ENCODE data around the gene TBC1D4.
A peak's percentile ranks its signal among the peaks of the same experiment; 100 is the strongest.

The TBC1D4 gene

DNA sequence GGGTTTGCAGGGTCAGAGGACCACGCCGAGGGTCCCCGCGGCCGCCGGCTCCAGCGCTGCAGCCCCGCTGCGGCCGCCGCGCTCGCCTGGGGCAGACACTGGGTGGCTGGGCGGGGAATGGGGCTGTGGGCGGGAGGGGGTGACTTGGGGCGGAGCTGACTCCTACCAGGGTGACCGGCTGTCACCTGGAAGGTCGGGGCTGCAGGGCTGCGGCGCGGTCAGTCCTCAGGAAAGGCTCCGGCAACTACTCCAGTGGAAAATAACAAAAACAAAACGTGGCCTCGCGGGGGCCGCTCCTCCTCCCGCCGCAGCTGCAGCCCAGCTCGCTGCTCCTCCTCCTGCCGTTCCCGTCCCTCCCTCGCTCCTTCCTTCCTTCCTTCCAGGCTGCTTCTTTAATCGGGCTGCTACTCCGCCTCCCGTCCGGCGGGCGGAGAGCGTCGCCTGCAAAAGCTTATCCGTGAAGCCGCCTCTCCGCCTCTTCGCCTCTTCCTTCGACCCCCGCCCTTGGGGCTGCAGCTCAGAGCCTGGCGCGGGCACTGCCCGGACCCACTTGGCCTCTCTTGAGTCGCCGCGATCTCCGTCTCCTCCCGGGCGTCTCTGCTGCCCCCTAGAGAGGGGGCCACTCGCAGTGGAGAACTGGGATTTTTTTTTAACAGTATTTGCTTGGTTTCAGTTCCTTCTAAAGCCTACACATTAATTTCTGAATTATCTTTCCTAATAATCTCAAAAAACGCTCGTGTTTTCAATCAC is at the start of gene TBC1D4:
TBC1D4 (minus strand) TSS at position 100 of the 750 bp plus-strand sequence. CDS start 402 bp downstream, outside the sequence.
- DNase-seq (ENCODE audit: low read depth in 2 of 2): peak; percentile 12 to 38

DNA sequence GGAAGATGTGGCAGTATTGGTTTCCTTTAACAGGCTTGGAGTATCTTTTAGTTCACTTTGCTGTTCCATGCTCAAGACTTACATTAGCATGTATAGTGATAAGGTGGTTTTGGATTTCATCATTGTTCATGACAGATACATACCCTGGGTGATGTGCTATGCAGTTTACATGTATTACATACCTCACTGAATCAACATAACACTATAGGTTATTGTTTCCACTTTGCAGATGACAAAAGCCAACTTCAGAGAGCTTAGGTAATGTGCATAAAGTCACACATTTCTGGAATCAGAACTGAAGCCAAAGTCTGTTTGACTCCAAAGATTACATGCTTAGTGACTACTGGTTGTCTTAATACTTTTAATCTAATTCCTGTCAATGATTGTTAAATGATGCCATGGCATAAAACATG is 48.6 kb upstream of the TBC1D4 start:
- DNase-seq (ENCODE audit: low read depth in 2 of 2): no peak

DNA sequence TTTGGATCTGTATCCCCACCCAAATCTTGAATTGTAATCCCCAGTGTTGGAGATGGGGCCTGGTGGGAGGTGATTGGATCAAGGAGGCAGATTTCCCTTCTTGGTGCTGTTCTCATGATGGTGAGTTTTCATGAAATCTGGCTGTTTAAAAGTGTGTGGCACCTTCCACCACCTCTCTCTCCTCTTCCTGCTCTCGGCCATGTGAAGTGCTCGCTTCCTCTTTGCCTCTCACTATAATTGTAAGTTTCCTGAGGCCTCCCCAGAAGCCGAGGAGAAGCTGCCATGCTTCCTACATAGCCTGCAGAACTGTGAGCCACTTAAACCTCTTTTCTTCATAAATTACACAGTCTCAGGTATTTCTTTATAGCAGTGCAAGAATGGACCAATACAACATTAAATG is 40.0 kb upstream of the TBC1D4 start:
- DNase-seq (ENCODE audit: low read depth in 2 of 2): no peak

- DNase-seq (ENCODE audit: low read depth in 2 of 2): no peak
Measured at GRCh38 chr13:75518439-75519088, 36.6 kb upstream of the TBC1D4 start.

- DNase-seq (ENCODE audit: low read depth in 2 of 2): no peak
Measured at GRCh38 chr13:75514080-75514995, 32.4 kb upstream of the TBC1D4 start.

- no peak for DNase-seq (ENCODE audit: low read depth in 2 of 2)
Measured at GRCh38 chr13:75513271-75513670, 31.3 kb upstream of the TBC1D4 start.

GRCh38 chr13:75512253-75512652 is 30.3 kb upstream of the TBC1D4 start:
- DNase-seq (ENCODE audit: low read depth in 2 of 2): no peak

DNA sequence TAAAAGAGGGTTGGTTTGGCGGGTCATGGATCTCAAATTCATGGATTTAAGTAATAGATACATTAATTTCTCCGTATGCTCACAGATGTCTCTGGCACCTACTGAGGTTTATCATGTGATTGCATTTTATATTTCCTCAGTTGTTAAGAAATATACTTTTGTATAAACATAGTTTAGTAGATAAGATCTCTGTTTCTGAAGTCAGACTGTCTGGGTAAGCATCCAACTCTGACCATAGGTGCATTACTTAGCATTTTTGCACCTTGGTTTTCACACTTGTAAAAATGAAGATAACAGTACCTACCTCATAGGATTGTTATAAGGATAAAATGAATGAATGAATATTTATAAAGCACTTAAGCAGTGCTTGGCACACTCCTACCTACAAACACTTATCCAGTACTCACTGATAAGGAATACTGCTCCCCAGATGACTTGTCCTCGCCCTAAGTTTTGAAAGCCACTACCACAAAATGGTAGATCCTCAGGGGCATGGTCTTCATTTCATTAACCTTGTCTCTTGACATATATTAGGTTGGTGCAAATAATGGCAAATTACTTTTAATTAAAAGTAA is 29.2 kb upstream of the TBC1D4 start:
- no peak for DNase-seq (ENCODE audit: low read depth in 2 of 2)

DNA sequence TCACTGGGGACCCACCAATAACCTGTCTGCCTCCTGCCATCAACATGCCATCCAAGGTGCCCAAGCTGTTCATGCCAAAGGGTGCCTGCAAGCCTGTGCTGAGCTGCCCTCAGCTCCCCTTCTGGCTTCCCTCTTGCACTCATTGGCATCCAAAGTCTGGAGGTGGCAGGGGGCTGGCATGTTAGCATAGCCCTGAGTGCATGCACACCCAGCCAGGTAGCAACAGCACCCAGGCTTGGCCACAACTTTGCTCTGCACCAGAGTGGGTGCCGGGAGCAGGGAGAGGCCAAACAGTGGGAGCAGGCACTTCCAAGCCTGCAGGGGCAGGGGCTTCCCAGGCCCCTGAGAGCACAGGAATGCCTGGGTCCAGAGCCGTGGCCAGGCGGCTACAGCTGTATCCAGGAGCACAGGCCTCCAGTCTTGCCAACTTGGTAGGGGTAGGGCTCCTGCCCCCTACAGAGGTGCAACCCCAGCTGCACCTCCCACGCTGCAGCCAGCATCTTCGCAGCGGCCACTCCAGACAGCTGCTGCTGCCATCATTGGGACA is 26.1 kb upstream of the TBC1D4 start:
- DNase-seq (ENCODE audit: low read depth in 2 of 2): no peak

- no peak for DNase-seq (ENCODE audit: low read depth in 2 of 2)
Measured at GRCh38 chr13:75507027-75508001, 25.3 kb upstream of the TBC1D4 start.

GRCh38 chr13:75506018-75506417 is 24.0 kb upstream of the TBC1D4 start:
- no peak for DNase-seq (ENCODE audit: low read depth in 2 of 2)

GRCh38 chr13:75505327-75505726 is 23.4 kb upstream of the TBC1D4 start:
- no peak for DNase-seq (ENCODE audit: low read depth in 2 of 2)

- no peak for DNase-seq (ENCODE audit: low read depth in 2 of 2)
Measured at GRCh38 chr13:75495938-75496337, 14.0 kb upstream of the TBC1D4 start.

DNA sequence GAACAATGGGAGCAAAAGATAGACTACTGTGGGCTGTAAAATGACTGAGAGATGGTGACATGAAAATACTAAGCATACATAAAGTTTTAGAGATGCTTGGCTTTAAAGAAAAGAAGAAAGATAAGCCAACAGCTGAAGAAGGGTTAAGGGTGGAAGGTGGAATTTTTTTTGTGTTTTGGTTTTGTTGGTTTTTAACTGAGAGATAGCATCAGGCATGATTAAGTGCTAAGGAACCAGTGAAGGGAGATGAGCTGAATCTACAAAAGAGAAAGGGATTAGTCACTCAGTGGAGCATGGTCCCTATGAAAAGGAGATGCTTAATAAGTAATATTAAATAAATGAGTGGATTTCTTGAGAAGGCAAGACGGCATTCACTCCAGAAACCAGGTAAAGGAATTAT is 12.5 kb upstream of the TBC1D4 start:
- no peak for DNase-seq (ENCODE audit: low read depth in 2 of 2)

- DNase-seq (ENCODE audit: low read depth in 2 of 2): no peak
Measured at GRCh38 chr13:75493156-75493555, 11.2 kb upstream of the TBC1D4 start.

DNA sequence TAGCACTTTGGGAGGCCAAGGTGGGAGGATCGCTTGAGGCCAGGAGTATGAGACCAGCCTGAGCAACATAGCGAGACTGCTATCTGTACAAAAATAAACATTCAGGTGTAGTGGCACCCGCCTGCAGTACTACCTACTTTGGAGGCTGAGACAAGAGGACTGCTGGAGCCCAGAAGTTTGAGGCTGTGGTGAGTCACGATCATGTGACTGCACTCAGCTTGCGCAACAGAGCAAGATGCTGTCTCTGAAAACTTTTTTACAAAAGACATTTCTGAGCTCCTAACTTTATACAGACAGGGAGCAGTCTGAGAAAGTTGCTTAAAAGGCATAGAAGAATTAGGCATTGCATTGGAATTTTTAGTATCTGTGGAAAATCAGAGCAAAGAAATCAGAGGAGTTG is 10.4 kb upstream of the TBC1D4 start:
- no peak for DNase-seq (ENCODE audit: low read depth in 2 of 2)

DNA sequence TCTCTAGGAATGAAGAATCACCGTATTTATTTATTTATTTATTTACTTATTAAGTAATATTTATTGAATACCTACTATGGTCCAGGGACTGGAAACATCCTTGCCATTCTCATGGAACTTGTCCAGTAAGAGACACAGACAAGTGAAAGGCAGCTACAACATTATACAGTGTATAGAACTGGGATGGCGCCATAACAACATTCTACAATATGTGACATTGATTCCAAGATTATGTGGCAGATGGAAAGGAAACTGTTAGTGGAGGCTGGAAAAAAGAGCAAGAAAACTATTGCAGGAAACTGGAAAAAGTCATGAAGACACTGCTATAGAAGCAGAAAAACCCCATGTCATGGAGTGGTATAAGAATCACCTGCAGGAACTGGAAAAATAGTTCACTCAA is 9.4 kb upstream of the TBC1D4 start:
- no peak for DNase-seq (ENCODE audit: low read depth in 2 of 2)

DNA sequence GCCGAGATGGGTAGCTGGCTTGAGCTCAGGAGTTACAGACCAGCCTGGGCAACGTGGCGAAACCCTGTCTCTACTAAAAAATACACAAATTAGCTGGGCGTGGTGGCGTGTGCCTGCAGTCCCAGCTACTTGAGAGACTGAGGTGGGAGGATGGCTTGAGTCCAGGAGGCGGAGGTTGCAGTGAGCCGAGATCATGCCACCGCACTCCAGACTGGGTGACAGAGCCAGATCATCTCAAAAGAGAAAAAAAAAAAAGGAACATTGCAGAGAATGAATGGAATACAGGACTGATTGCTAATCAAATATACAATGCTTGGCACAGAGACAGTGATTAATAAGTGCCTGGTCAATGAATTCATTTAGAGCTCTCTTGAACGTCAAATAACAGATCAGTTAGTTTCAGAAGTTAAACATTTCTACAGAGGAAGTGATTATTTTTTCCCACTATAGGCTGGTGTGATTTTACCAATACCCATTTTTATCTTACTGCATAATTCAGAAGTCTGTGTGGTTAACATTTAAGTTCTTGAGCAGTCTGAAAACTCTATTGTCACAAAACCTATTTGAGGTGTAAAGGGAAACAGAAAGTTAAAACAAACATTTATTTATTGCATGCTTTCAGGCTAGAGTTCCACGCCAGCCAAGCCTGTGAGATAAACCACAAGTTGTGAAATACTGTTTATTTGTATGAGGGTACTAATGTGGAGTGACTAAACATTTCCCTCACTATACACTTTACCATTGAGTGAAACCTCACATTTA is 7.7 kb upstream of the TBC1D4 start:
- DNase-seq (ENCODE audit: low read depth in 2 of 2): no peak

GRCh38 chr13:75486146-75487062 is 4.4 kb upstream of the TBC1D4 start:
- DNase-seq (ENCODE audit: low read depth in 2 of 2): no peak

All from stimulated activated CD4-positive, alpha-beta T cell treated with anti-CD3 and anti-CD28 coated beads, Interleukin-1b, Interleukin-23, amount 100 ng/mL, for 4 hours (primary cell).